ENCODE measurements around the gene ASXL1.

DNA sequence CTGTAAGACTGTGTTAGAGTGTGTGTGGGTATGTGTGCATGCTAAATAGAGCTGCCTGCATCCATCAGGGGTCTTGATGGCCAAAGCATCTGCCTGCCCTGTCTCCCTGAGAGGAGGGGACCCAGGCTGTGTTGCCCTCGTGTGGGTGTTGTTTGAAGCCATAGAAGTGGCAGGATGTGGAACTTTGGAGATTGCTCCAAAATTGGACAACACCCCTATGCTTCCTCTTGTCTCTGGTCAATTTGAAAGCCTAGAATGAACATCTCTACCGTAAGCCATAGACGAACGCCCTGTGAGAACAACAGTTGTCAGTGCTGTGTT is 82.6 kb downstream of the ASXL1 start:
- TF ChIP-seq EP300 (IDR thresholded peaks at IDR 0.05; ENCODE audit: borderline replicate concordance in 1 of 2, control insufficient read depth in 1 of 2, low read depth in 2 of 2, low read length in 2 of 2) (no peak), EZH2 (IDR thresholded peaks at IDR 0.05; ENCODE audit: borderline replicate concordance, control insufficient read depth, low read depth, low read length) (no peak), CEBPB (IDR thresholded peaks at IDR 0.05; ENCODE audit: borderline replicate concordance in 1 of 2, low read depth in 2 of 2, low read length in 2 of 2) (no peak), RAD21 (IDR thresholded peaks at IDR 0.05; ENCODE audit: insufficient read depth, low read depth, low read length) (no peak), FOS (IDR thresholded peaks at IDR 0.05; ENCODE audit: borderline replicate concordance, extremely low read depth, insufficient read length) (no peak), CBFB (IDR thresholded peaks at IDR 0.05; ENCODE audit: low read depth) (no peak), NFIC (IDR thresholded peaks at IDR 0.05; ENCODE audit: low read depth, low read length) (no peak)
- TF ChIP-seq, protein P1, sequence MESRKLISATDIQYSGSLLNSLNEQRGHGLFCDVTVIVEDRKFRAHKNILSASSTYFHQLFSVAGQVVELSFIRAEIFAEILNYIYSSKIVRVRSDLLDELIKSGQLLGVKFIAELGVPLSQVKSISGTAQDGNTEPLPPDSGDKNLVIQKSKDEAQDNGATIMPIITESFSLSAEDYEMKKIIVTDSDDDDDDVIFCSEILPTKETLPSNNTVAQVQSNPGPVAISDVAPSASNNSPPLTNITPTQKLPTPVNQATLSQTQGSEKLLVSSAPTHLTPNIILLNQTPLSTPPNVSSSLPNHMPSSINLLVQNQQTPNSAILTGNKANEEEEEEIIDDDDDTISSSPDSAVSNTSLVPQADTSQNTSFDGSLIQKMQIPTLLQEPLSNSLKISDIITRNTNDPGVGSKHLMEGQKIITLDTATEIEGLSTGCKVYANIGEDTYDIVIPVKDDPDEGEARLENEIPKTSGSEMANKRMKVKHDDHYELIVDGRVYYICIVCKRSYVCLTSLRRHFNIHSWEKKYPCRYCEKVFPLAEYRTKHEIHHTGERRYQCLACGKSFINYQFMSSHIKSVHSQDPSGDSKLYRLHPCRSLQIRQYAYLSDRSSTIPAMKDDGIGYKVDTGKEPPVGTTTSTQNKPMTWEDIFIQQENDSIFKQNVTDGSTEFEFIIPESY (IDR thresholded peaks at IDR 0.05) = no peak
- TF ChIP-seq, protein P2, sequence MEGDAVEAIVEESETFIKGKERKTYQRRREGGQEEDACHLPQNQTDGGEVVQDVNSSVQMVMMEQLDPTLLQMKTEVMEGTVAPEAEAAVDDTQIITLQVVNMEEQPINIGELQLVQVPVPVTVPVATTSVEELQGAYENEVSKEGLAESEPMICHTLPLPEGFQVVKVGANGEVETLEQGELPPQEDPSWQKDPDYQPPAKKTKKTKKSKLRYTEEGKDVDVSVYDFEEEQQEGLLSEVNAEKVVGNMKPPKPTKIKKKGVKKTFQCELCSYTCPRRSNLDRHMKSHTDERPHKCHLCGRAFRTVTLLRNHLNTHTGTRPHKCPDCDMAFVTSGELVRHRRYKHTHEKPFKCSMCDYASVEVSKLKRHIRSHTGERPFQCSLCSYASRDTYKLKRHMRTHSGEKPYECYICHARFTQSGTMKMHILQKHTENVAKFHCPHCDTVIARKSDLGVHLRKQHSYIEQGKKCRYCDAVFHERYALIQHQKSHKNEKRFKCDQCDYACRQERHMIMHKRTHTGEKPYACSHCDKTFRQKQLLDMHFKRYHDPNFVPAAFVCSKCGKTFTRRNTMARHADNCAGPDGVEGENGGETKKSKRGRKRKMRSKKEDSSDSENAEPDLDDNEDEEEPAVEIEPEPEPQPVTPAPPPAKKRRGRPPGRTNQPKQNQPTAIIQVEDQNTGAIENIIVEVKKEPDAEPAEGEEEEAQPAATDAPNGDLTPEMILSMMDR (IDR thresholded peaks at IDR 0.05 in 2 of 3, conservative IDR thresholded peaks at IDR 0.05 in 1 of 3; ENCODE audit: control insufficient read depth in 2 of 3, extremely low read depth in 1 of 3, insufficient read depth in 1 of 3, low read depth in 3 of 3, low read length in 3 of 3) = no peak
- TF ChIP-seq, protein P3, sequence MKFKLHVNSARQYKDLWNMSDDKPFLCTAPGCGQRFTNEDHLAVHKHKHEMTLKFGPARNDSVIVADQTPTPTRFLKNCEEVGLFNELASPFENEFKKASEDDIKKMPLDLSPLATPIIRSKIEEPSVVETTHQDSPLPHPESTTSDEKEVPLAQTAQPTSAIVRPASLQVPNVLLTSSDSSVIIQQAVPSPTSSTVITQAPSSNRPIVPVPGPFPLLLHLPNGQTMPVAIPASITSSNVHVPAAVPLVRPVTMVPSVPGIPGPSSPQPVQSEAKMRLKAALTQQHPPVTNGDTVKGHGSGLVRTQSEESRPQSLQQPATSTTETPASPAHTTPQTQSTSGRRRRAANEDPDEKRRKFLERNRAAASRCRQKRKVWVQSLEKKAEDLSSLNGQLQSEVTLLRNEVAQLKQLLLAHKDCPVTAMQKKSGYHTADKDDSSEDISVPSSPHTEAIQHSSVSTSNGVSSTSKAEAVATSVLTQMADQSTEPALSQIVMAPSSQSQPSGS (IDR thresholded peaks at IDR 0.05; ENCODE audit: low read length) = no peak
- TF ChIP-seq, protein P4, sequence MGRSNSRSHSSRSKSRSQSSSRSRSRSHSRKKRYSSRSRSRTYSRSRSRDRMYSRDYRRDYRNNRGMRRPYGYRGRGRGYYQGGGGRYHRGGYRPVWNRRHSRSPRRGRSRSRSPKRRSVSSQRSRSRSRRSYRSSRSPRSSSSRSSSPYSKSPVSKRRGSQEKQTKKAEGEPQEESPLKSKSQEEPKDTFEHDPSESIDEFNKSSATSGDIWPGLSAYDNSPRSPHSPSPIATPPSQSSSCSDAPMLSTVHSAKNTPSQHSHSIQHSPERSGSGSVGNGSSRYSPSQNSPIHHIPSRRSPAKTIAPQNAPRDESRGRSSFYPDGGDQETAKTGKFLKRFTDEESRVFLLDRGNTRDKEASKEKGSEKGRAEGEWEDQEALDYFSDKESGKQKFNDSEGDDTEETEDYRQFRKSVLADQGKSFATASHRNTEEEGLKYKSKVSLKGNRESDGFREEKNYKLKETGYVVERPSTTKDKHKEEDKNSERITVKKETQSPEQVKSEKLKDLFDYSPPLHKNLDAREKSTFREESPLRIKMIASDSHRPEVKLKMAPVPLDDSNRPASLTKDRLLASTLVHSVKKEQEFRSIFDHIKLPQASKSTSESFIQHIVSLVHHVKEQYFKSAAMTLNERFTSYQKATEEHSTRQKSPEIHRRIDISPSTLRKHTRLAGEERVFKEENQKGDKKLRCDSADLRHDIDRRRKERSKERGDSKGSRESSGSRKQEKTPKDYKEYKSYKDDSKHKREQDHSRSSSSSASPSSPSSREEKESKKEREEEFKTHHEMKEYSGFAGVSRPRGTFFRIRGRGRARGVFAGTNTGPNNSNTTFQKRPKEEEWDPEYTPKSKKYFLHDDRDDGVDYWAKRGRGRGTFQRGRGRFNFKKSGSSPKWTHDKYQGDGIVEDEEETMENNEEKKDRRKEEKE (IDR thresholded peaks at IDR 0.05) = no peak
